ENCODE data around the gene RTF1.

DNA sequence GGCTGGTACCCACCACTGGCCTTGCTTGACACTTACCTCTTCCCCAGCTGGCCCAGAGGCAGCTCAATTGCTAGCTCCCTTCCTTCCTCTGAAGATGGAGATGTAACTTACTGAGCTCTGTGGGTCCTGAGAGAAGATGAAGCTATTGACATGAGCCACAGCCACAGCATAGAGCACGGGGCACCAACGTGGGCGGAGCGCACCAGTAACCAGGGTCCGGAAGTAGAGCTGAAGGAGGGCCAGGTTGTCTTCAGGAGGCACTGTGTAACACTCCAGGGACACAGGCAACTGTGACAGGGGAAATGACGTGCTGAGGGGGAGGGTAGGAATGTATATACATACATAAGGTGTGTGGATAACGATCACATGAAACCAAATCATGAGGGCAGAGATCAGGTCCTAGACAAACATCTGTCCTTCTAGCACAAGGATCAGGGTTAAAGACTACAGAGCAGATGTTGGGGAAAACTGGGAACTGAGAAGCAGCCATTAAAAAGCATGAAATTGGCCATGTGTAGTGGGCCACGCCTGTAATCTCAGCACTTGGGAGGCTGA is 101.1 kb downstream of the RTF1 start:
- TF ChIP-seq, protein P1, sequence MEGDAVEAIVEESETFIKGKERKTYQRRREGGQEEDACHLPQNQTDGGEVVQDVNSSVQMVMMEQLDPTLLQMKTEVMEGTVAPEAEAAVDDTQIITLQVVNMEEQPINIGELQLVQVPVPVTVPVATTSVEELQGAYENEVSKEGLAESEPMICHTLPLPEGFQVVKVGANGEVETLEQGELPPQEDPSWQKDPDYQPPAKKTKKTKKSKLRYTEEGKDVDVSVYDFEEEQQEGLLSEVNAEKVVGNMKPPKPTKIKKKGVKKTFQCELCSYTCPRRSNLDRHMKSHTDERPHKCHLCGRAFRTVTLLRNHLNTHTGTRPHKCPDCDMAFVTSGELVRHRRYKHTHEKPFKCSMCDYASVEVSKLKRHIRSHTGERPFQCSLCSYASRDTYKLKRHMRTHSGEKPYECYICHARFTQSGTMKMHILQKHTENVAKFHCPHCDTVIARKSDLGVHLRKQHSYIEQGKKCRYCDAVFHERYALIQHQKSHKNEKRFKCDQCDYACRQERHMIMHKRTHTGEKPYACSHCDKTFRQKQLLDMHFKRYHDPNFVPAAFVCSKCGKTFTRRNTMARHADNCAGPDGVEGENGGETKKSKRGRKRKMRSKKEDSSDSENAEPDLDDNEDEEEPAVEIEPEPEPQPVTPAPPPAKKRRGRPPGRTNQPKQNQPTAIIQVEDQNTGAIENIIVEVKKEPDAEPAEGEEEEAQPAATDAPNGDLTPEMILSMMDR (IDR thresholded peaks at IDR 0.05; ENCODE audit: low read depth, low read length), result no peak
- no peak for TF ChIP-seq POLR2A (IDR thresholded peaks at IDR 0.05; ENCODE audit: extremely low read depth, insufficient read length)
- no peak for TF ChIP-seq MYC (IDR thresholded peaks at IDR 0.05; ENCODE audit: low read depth, low read length)
